Osteoblast (primary cell): Measurements from ENCODE around the gene BCL11B. TPM values are rescaled to one million over a fixed set of nuclear protein-coding genes. Genes with fewer than 3 reads are reported as not detected.

Source experiments
- DNase-seq: peaks from one replicate; pipeline ENCODE4 v3.0.0; 2011; ENCODE audit warnings: low spot score, mixed read lengths; ENCODE audit not compliant: insufficient read length; ENCODE audit errors: missing footprints
- H2AFZ ChIP-seq: 2 replicates; pipeline ENCODE4 v1.6.0; 2011; ENCODE audit warnings: mild to moderate bottlenecking, low read length
- H3K27ac ChIP-seq: 2 replicates; pipeline ENCODE4 v1.5.1; 2011; ENCODE audit warnings: mild to moderate bottlenecking, low read depth, low read length, moderate library complexity
- H3K27me3 ChIP-seq: 2 replicates; pipeline ENCODE4 v1.6.0; 2012; ENCODE audit warnings: mild to moderate bottlenecking, control low read depth, inconsistent platforms, low read length, moderate library complexity; ENCODE audit not compliant: insufficient read depth
- H3K36me3 ChIP-seq: 2 replicates; pipeline ENCODE4 v1.5.1; 2011; ENCODE audit warnings: mild to moderate bottlenecking, low read length, control low read depth, moderate library complexity; ENCODE audit not compliant: insufficient read depth
- H3K4me1 ChIP-seq: 2 replicates; pipeline ENCODE4 v1.5.1; 2011; ENCODE audit warnings: mild to moderate bottlenecking, low read length, control low read depth, moderate library complexity; ENCODE audit not compliant: insufficient read depth
- H3K4me2 ChIP-seq: 2 replicates; pipeline ENCODE4 v1.6.0; 2011; ENCODE audit warnings: mild to moderate bottlenecking, low read length; ENCODE audit not compliant: insufficient read depth
- H3K4me3 ChIP-seq: fragments of 200-600 bp; sonication (generic); 3 replicates; pipeline ENCODE4 v1.5.1; 2012; ENCODE audit warnings: mild to moderate bottlenecking, low read length, inconsistent platforms; ENCODE audit not compliant: insufficient read depth
- H3K79me2 ChIP-seq: 2 replicates; pipeline ENCODE4 v1.6.0; 2012; ENCODE audit warnings: mild to moderate bottlenecking, low read length, control low read depth, inconsistent platforms; ENCODE audit not compliant: insufficient read depth
- H3K9me3 ChIP-seq: 2 replicates; pipeline ENCODE4 v1.5.1; 2011; ENCODE audit warnings: low read depth, low read length, control low read depth
- H4K20me1 ChIP-seq: 2 replicates; pipeline ENCODE4 v1.6.0; 2012; ENCODE audit warnings: mild to moderate bottlenecking, low read length, control low read depth; ENCODE audit not compliant: insufficient read depth
- CTCF ChIP-seq: IDR thresholded peaks from 2 replicates; pipeline ENCODE4 v1.5.1; 2011; ENCODE audit warnings: mild to moderate bottlenecking, low read depth, low read length, moderate library complexity; ENCODE audit errors: extremely low read depth
- total RNA-seq: library from RNA; depleted of rRNA; stranded (reverse); fragments of >200 nt; gene quantifications from 2 replicates; pipeline ENCODE4 v1.2.3, GENCODE V29; 2012

The BCL11B gene
- total RNA-seq, 1 donor, result 0.36 TPM

GRCh38 chr14:99156814-99157213 lies 115.2 kb downstream of the BCL11B start:
- no peak overlapping the region for H2AFZ ChIP-seq
- no peak for DNase-seq
- H3K9me3 ChIP-seq, result no peaks in the 10 kb centered on the region

DNA sequence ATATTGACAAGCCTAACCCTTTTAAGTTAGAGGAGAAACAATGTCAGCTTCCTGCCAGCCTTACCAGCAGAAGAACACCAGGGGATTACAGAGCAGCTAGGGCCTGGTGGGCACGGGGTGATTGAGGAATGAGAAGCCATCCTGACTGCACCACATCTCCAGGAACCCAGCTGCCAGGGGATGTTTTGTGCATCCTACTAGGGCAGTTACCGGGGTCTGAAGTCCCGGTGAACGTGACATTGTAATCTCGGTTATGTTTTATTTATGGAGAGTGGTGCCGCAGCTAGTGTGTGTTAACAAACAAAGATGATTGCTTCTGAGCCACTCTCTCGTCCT lies 115.9 kb downstream of the BCL11B start:
- Histone ChIP-seq H3K4me2 (no peak overlapping the region), H3K79me2 (no peaks in the 10 kb centered on the region), H3K27ac (no peak overlapping the region), H3K4me3 (no peak overlapping the region), H3K9me3 (no peaks in the 10 kb centered on the region), H3K36me3 (no peaks in the 10 kb centered on the region), H2AFZ (no peak overlapping the region), H3K4me1 (no peaks in the 10 kb centered on the region), H4K20me1 (no peaks in the 10 kb centered on the region), H3K27me3 (no peaks in the 10 kb centered on the region)
- peak; percentile 22 for DNase-seq
- no peak for TF ChIP-seq CTCF

More at GRCh38 chr14:99156814-99157213, 115.2 kb downstream of the BCL11B start:
- Histone ChIP-seq H3K79me2 (no peaks in the 10 kb centered on the region), H3K27ac (no peak overlapping the region), H3K4me2 (no peak overlapping the region), H3K4me1 (no peaks in the 10 kb centered on the region), H4K20me1 (no peaks in the 10 kb centered on the region), H3K36me3 (no peaks in the 10 kb centered on the region), H3K4me3 (no peak overlapping the region), H3K27me3 (no peaks in the 10 kb centered on the region)
- no peak for TF ChIP-seq CTCF

DNA sequence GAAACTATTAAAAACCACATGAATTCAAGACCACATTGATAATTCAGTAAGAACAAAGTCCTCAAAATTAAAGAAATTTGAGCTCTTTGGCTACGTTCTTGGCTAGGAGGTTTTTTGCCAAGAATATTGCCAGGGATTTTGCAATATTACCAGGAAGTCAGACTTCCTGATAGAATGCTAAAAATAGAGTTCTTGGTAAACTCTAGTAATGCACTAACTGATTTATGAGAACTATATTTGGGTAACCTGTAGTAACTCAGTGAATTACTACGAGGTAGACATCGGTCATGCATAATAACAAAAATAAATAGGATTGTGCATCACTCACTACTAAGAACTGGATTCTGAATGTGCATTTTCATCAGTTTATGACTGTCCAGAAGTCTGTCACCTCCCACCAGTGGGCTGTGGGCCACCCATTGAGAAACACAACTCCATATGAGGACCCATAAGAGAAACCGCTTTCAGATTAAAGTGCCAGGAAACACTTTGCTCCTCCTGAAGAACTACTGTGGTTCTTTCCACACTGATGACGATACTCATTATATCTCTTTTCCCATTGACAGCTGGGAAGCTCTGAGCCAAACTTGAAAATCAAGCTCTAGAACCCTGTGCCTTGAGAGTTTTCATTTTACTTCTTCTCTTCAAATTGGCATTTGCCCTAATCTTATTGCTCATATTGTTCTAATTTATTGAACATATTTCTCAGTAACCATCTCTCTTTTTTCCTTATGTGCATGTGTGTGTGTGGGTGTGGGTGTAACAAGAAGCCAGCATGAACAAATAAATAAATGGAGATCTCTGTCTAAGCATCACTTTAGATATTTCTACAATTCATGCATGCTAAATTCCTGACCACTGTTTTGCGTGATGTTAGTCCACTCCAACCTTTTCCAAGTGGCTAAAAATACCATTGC lies 116.6 kb downstream of the BCL11B start:
- peak; percentile 32 for DNase-seq
- Histone ChIP-seq H3K79me2 (no peaks in the 10 kb centered on the region), H3K4me2 (no peak overlapping the region), H4K20me1 (no peaks in the 10 kb centered on the region), H3K36me3 (no peaks in the 10 kb centered on the region), H3K4me1 (no peaks in the 10 kb centered on the region), H3K4me3 (no peak overlapping the region), H3K27me3 (no peaks in the 10 kb centered on the region), H3K27ac (no peak overlapping the region), H3K9me3 (no peaks in the 10 kb centered on the region), H2AFZ (no peak overlapping the region)
- no peak for TF ChIP-seq CTCF

DNA sequence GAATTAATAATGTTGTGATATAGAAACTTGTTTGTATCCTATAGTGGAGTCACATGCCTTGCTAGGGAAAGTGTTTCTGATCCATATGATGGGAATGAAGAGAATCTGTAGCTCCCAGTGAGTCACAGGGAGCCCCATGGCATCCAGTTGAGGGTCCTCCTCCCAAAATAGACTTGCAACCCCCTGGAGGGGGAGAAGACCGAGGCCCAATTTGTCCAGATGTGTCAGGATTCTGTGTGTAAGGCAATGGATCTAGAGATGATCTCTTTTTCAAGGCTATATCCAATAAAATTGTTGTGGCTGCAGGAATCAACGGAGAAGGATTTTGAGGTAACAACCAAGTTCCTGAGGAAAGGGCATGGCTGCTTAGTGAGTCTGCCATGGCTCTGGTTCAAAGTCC lies 121.8 kb downstream of the BCL11B start:
- Histone ChIP-seq H3K4me2 (no peak overlapping the region), H3K79me2 (no peaks in the 10 kb centered on the region), H2AFZ (no peak overlapping the region), H3K9me3 (no peaks in the 10 kb centered on the region), H3K4me1 (no peaks in the 10 kb centered on the region), H3K4me3 (no peak overlapping the region), H3K27ac (no peak overlapping the region), H3K27me3 (no peaks in the 10 kb centered on the region), H4K20me1 (no peaks in the 10 kb centered on the region), H3K36me3 (no peaks in the 10 kb centered on the region)
- no peak for DNase-seq
- no peak for TF ChIP-seq CTCF
